ENCODE data around the gene PGBD5. TPM values are rescaled to one million over a fixed set of nuclear protein-coding genes. Genes with fewer than 3 reads are reported as not detected.

The PGBD5 gene
- total and polyA plus RNA-seq, 9 of the 15 experiments (the other 6 are each of a cell fraction or from before 2014, with no cell fraction given): under 0.01 to 0.40 (median 0.10) TPM; not detected in 3

DNA sequence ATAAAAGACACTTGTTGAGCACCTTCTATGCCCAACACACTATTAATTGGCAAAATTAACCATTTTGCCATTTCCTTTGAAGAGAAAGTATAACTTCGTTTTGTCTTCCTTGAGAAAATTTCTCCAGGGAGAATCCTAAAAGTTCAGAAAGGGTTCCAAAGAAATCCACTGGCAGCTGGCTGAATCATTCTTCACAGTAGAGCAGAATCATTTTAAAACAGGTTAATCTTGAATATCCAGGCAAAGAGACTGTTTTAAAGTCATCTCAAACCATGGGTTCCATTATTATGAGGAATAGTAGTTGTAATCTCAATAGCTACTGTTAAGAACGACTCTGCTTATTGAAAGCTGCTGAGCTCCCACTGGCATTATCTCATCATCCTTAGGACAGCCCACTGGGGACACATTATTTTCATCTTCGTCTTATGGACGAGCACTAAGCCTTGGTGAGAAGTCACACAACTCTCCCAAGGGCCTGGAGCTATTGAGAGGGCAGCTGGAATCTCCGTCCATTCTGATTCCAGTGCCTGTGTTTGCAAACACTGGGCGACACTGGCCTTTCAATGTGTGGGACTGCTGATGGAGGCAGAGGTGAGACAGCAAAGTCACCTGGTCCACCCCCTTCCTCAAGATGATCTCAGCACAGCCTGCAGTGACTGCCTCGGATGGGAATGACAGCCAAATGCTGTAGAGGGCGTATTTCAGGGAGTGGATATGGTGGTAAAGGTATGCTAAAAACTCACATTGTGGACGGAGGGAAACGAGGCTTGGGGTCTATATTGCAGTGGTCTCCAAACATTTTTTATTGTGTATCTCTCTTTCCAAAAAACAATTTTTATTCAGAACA is 15.3 kb upstream of the PGBD5 start (continued):
- TF ChIP-seq, protein P1, sequence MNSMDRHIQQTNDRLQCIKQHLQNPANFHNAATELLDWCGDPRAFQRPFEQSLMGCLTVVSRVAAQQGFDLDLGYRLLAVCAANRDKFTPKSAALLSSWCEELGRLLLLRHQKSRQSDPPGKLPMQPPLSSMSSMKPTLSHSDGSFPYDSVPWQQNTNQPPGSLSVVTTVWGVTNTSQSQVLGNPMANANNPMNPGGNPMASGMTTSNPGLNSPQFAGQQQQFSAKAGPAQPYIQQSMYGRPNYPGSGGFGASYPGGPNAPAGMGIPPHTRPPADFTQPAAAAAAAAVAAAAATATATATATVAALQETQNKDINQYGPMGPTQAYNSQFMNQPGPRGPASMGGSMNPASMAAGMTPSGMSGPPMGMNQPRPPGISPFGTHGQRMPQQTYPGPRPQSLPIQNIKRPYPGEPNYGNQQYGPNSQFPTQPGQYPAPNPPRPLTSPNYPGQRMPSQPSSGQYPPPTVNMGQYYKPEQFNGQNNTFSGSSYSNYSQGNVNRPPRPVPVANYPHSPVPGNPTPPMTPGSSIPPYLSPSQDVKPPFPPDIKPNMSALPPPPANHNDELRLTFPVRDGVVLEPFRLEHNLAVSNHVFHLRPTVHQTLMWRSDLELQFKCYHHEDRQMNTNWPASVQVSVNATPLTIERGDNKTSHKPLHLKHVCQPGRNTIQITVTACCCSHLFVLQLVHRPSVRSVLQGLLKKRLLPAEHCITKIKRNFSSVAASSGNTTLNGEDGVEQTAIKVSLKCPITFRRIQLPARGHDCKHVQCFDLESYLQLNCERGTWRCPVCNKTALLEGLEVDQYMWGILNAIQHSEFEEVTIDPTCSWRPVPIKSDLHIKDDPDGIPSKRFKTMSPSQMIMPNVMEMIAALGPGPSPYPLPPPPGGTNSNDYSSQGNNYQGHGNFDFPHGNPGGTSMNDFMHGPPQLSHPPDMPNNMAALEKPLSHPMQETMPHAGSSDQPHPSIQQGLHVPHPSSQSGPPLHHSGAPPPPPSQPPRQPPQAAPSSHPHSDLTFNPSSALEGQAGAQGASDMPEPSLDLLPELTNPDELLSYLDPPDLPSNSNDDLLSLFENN (IDR thresholded peaks at IDR 0.05; ENCODE audit: low read depth in 2 of 2, low read length in 2 of 2): no peak
- no peak for TF ChIP-seq SAP30 (IDR thresholded peaks at IDR 0.05; ENCODE audit: borderline replicate concordance, insufficient read depth, low read depth, low read length, poor library complexity, severe bottlenecking)
- no peak for TF ChIP-seq HCFC1 (IDR thresholded peaks at IDR 0.05; ENCODE audit: low read depth, low read length)
- TF ChIP-seq, protein P2, sequence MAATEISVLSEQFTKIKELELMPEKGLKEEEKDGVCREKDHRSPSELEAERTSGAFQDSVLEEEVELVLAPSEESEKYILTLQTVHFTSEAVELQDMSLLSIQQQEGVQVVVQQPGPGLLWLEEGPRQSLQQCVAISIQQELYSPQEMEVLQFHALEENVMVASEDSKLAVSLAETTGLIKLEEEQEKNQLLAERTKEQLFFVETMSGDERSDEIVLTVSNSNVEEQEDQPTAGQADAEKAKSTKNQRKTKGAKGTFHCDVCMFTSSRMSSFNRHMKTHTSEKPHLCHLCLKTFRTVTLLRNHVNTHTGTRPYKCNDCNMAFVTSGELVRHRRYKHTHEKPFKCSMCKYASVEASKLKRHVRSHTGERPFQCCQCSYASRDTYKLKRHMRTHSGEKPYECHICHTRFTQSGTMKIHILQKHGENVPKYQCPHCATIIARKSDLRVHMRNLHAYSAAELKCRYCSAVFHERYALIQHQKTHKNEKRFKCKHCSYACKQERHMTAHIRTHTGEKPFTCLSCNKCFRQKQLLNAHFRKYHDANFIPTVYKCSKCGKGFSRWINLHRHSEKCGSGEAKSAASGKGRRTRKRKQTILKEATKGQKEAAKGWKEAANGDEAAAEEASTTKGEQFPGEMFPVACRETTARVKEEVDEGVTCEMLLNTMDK (IDR thresholded peaks at IDR 0.05; ENCODE audit: borderline replicate concordance, insufficient read depth, low read depth, low read length, poor library complexity, severe bottlenecking): peak; percentile 67
- no peak for TF ChIP-seq TGIF2 (CRISPR knock-in tag; IDR thresholded peaks at IDR 0.05)
- TF ChIP-seq RBM22 (IDR thresholded peaks at IDR 0.05; ENCODE audit: low read depth, low read length, poor library complexity, severe bottlenecking): no peak

Measured in K562 (cell line).